C4-2B (cell line): ENCODE measurements around the gene HASPIN.

Experiments used
- H3K27ac ChIP-seq: fragments of 450-650 bp; 2 replicates; pipeline ENCODE4 v1.5.1; 2017
- ZFX ChIP-seq: fragments of 450-650 bp; IDR thresholded peaks from 2 replicates; pipeline ENCODE4 v1.6.1; 2017
- TF ChIP-seq, protein P1 (sequence below): fragments of 450-650 bp; conservative IDR thresholded peaks from 2 replicates; pipeline ENCODE4 v1.5.1; 2017; ENCODE audit warnings: mild to moderate bottlenecking

HASPIN gene

DNA sequence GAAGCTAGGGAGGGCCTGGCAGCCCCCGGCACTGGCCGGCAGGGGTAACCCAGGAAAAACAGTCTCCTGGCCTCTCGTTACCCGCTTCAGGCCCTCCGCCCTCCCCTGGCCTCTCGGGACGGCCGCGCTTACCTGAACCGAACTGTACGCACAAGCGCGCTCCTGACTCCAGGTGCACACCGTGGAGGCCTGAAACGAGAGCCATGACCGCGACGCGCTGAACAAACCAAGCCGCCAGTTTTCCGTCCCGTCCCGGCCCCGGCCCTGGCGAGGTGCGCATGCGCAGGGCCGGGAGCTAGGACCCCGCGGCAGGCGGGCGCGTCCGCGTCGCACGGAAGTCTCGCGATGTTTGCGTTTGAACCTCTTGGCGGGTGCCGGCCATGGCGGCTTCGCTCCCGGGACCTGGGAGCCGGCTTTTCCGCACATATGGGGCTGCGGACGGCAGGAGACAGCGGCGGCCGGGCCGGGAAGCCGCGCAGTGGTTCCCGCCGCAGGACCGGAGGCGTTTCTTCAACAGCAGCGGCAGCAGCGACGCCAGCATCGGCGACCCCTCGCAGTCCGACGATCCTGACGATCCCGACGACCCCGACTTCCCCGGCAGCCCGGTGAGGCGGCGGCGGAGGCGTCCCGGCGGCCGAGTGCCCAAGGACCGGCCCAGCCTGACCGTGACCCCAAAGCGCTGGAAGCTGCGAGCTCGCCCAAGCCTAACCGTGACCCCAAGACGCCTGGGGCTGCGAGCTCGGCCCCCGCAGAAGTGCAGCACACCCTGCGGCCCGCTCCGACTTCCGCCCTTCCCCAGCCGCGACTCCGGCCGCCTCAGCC lies at the start of gene HASPIN:
Gene HASPIN, plus strand, starts transcription at position 348 of the 822 bp plus-strand sequence. Its CDS starts 33 bp downstream, at position 381.
- peak; percentile 89 for TF ChIP-seq ZFX
- TF ChIP-seq, protein P1, sequence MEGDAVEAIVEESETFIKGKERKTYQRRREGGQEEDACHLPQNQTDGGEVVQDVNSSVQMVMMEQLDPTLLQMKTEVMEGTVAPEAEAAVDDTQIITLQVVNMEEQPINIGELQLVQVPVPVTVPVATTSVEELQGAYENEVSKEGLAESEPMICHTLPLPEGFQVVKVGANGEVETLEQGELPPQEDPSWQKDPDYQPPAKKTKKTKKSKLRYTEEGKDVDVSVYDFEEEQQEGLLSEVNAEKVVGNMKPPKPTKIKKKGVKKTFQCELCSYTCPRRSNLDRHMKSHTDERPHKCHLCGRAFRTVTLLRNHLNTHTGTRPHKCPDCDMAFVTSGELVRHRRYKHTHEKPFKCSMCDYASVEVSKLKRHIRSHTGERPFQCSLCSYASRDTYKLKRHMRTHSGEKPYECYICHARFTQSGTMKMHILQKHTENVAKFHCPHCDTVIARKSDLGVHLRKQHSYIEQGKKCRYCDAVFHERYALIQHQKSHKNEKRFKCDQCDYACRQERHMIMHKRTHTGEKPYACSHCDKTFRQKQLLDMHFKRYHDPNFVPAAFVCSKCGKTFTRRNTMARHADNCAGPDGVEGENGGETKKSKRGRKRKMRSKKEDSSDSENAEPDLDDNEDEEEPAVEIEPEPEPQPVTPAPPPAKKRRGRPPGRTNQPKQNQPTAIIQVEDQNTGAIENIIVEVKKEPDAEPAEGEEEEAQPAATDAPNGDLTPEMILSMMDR, result no peak
- peak within 1 kb of the TSS; percentile 91 for H3K27ac ChIP-seq

DNA sequence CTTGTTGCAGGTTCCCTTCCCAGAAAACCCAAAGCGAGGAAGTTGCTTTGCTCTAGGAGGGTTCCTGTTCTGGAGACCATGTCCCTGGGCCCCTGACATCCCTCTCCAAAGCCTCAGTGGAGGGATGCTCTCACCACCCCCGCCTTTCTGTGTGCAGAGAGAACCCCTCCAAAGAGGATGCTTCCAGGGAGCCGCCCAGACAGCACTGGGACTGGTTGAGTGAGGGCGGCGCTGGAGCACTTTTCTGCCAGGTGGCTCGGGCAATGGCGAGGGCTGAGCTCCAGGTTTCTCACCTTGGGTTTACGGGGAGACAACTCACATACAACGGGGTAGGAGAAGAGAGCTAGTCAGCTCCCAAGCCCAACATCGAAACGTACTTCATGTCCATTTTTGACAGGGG lies 47.8 kb upstream of the HASPIN start:
- TF ChIP-seq ZFX, result no peak
- TF ChIP-seq, protein P1, result no peak
- H3K27ac ChIP-seq, result no peak overlapping the region

DNA sequence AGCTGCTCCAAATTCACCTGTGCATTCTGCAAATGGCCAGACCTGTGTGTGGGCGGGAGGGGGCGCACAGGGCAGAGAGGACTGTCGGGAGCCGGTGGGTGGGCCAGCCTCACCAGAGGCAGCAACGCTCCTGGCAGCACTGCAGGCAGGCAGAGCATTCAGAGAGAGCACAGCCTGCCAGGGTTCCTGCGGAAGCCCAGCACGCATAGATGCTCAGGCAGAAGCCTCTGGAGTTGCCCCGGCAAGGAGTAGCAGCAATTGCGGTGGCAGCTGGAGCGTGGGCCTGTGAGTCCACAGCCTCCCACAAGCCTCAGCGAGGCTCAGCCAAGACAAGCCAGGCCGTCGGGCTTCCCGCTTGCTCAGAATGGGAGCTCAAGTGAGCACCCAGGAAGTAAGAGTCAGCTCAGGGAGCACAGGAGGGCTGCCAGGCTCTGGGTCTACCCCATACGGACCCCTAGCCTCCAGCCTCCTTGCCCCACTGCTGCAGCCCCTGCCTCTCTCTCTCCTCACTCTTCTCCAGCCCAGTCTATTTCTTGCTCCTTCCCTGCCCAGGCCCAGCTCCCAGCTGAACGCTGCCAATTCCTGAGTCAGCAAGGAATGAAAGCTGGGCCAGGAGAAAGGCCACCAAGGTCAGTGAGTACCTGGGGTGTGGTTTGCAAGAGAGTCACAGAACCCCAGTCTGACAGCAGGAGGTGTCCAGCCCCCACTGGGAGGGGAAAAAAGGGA lies 45.4 kb upstream of the HASPIN start:
- no peak for TF ChIP-seq ZFX
- no peak overlapping the region for H3K27ac ChIP-seq

DNA sequence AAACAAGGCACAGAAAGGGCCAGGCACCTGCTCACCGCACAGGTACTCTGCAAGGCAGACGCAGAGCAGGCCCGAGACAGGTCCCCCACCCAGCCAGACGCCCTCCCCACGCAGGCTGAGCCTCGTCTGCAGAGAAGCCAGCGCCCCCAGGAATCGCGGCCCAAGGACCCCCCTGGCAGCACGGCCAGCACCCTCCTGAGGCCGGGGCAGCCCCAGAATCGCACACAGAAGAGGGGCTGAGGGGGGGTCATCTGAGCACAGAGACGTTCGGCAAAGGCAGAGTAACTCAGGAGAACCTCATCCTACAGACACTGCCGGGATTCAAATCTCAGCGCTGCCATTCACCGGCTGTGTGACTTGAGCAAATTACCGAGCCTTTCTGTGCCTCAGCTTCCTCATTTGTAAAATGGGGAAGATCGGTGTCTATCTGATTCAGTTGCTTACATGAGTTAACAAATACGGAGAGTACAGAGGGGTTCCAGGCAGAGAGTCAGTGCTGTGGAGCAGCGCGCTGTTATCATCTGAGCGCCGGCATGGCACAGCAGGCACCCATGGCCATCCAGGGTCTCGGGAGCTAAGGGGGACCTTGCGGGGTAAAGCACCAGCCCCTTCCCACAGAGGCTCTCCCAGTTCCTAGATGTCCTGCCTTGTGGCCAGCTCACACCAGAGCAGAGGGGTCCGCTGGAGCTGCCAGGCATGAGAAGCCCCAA lies 44.7 kb upstream of the HASPIN start:
- no peak overlapping the region for H3K27ac ChIP-seq
- TF ChIP-seq, protein P1, result no peak
- no peak for TF ChIP-seq ZFX

DNA sequence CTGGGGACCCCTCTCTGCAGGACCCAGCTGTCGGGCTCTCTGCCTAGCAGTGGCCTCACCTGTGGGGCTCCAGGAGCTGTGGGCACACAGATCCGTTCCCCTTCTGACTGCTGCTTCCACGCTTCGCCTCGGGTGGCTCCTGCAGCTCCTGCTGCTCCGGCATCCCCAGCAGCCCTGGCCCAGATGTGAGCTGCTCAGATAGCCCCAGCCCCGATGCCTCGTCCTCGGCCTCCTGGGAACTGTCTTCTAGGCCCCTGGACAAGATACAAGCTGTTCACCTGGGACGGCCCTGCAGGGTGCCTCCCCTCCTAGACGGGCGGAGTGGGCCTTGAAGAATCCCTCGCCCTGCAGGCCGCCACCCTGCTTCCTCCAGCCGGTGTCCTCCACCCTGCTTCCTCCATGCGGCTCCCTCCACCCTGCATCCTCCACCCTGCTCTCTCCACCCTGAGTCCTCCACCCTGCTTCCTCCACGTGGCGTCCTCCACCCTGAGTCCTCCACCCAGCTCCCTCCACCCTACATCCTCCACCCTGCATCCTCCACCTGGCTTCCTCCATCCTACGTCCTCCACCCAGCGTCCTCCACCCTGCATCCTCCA lies 44.1 kb upstream of the HASPIN start:
- TF ChIP-seq, protein P1, result no peak
- no peak for TF ChIP-seq ZFX

DNA sequence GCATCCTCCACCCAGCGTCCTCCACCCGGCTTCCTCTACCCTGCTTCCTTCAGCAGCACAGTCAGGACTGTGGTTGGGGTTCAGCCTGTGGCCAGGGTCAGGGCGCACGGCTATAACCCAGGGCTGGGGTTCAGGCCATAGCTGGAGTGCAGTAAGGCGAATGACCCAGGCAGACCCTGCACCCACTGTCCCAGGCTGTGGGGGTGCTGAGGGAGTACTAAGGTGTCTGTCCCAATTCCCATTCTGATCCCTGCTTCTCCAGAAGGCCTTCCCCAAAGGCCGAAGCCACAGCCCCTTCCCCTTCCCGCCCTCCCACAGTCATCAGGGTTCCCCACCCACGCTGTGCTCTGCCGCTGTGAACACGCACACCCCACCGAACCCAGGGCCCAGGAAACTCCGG lies 42.6 kb upstream of the HASPIN start:
- no peak for TF ChIP-seq ZFX
- TF ChIP-seq, protein P1, result no peak
- H3K27ac ChIP-seq, result no peak overlapping the region

More for the DNA sequence above, 44.1 kb upstream of the HASPIN start:
- H3K27ac ChIP-seq, result no peak overlapping the region

DNA sequence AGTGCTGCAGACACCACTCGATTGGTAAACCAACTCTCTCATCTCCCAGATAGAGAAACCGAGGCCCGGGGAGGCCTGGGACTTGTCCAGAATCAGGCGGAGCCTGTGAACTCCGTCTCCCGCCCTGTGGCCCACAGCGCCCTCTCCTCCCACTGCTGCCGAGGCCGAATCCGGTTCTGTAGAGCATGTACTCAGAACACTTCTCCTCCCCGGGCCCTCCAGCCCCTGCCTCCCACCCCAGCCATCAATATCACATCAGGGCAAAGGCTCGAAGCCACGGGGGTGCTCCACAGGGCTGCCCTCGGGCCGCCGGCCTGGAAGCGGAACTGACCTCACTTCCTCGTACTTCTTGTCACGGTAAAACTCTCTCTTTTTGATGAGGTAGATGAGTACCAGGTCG lies 42.1 kb upstream of the HASPIN start:
- no peak for TF ChIP-seq ZFX
- TF ChIP-seq, protein P1, result no peak
- H3K27ac ChIP-seq, result no peak overlapping the region
